GM19438 (cell line): ENCODE measurements around the gene EIF2D.
A peak's percentile ranks its signal among the peaks of the same experiment; 100 is the strongest.
"Not testable (repeated sequence)": the region's sequence is repeated elsewhere in the genome, so short reads cannot be mapped to it uniquely, and the experiment has no call there.

Experiments used
- ATAC-seq: cut with Tn5 transposase; IDR thresholded peaks from one replicate; pipeline ENCODE4 v1.9.1; 2021; ENCODE audit warnings: low read depth; ENCODE audit not compliant: unreplicated experiment

EIF2D gene

DNA sequence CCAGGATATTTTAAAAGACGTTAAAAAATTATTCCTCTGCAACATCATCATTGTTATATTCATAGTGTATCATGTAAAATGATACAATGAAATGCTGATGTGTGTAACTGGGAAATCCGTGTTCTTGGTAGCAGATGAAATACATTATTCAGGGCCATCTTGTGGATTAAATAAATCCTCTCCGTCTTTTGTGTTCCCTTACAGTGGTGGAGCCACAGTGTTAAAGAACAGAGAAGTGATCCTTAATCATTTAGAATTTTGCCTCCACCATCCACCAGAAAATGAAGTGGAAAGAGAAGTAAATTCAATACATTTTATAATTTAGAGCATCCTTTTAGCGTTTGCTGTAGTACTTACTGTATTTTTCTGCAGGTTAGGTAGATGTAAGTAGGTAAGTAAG, 24.4 kb upstream of the EIF2D start:
- no peak for ATAC-seq

DNA sequence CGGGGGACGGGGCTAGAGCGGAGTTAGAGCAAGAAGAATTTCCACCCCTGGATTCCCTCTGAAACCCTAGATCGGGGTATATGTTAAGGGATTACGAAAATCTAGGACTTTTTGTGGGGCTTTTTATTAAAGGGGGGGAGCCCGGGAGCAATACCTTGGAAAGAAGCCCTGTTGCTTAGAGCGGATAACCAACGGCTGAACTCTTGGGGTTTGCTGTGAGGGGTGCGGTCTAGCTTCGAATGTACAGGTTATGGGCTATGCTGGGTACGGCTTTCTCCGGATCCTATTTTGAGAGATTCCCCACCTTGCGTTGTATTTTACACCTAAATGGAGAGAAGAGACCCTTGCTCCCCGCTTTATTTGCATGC, 23.7 kb upstream of the EIF2D start:
- ATAC-seq, result no peak

GRCh38 chr1:206635080-206635977, 23.1 kb upstream of the EIF2D start, which contains the start of gene DYRK3:
TSS of gene DYRK3 (plus strand) at chr1:206635536. CDS start at chr1:206635704, 168 bp downstream.
- peak; percentile 93 for ATAC-seq

GRCh38 chr1:206634365-206635079, 22.3 kb upstream of the EIF2D start:
- no peak for ATAC-seq

DNA sequence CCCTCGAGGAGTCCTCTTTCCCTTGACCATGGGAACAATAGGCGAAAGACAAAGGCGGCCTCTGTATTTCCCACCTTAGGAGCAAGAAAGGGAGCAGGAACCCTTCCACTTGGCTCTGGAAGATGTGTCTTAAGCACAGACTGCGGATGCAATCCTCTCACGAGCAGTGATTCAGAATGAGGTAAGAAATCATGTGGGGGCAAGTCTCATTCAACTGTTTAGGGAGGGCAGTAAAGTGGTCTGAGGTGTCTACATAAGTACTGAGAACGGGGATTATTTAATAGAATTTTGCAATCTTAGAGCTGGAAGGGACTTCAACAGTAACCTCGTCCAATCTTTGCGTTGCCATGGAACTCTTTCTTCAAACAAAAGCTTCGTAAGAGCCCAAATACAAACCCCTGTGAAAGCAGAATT, 21.4 kb upstream of the EIF2D start:
- ATAC-seq, result no peak

GRCh38 chr1:206631085-206631509, 18.8 kb upstream of the EIF2D start:
- no peak for ATAC-seq

- no peak for ATAC-seq
These were observed 16.7 kb upstream of the EIF2D start for GRCh38 chr1:206628916-206629315.

GRCh38 chr1:206626396-206626795, 14.1 kb upstream of the EIF2D start:
- ATAC-seq, result not testable (repeated sequence)

DNA sequence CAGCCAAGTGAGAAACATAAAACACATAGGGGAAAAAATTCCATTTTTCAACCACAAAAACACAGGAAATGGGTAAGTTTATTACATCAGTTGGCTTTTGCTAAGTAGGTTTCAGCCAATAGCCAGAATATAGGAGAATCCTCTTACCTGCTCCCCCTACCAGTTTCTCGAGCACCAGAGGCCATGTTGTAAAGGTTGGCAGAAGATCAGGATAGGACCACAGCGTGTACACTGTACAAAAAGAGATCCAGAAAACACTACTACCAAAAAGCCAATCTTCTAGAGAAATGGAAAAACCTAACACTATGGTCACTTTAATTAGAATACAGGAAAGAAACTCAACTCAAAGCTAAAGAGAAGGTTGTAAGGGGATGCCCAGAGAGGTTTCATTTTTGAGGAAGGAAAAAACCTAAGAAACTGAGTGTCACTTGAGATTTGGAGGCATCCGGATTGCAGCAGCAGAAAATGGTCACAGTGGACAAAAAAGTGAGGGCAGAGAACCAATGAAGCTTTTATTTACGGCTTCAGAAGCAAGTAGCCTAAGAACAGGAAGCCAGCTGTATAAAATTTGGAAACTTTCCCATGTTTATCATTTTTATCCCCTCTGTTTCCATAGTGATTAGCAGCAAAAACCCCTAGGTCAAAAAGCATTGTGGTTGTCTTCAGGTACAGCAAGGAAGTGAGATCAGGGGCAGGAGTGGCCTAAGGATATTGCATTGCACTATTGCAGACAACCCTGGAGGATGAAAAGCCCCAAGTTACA, 2.9 kb downstream of the EIF2D start:
- ATAC-seq, result no peak

- ATAC-seq, result no peak
These were observed 4.1 kb downstream of the EIF2D start for GRCh38 chr1:206608108-206608698.

DNA sequence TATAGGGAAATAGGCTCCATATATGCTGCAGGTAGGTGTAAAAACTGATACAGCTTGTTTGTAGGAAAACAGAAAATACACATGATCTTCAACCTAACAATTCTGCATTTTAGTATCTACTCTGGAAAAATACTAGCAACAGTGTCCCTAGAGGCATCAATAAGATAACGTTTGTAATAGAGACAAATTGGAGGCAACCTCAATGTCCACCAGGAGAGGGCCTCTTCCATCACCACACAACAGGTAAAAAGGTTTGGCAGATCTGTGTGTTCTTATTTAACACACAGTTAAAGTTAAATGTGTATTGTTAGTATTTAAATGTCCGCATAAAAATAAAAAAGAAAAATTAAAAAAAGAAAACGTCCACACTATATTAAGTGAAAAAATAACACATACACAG, 5.4 kb downstream of the EIF2D start:
- ATAC-seq, result no peak

DNA sequence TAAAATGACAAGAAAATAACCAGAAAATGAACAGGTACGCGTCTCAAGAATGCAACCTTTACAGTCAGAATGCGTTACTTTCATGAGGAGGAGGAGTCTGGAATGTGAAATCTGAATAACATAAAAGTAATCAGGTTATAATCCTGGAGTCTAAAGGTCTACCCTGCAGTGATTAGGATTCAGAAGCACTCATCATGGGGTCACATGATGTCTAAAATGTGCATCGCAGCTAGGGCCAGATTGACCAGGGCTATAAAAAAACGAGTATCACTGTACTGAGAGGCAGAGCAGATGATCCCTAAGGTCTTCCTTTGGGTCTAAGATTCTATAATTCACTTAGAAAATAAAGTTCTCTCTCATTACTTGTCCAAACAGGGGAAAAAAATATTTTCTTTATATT, 7.4 kb downstream of the EIF2D start:
- no peak for ATAC-seq

GRCh38 chr1:206600527-206600926, 11.7 kb downstream of the EIF2D start:
- no peak for ATAC-seq

DNA sequence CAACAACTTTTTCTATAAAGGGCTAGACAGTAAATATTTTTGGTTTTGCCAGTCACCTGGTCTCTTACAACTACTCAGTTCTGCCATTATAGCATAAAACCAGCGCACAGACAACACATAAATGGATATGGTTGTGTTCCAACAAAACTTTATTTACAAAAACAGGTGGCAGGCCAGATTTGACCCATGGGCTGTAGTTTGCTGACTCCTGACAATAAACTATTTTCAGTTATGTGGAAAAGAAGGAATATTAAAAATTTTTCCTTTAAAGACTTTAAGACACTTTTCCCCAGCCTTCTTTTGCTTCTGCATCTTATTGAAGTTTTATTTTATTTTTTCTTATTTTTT, 16.0 kb downstream of the EIF2D start:
- no peak for ATAC-seq

- no peak for ATAC-seq
These were observed 16.5 kb downstream of the EIF2D start for GRCh38 chr1:206595581-206596318.

DNA sequence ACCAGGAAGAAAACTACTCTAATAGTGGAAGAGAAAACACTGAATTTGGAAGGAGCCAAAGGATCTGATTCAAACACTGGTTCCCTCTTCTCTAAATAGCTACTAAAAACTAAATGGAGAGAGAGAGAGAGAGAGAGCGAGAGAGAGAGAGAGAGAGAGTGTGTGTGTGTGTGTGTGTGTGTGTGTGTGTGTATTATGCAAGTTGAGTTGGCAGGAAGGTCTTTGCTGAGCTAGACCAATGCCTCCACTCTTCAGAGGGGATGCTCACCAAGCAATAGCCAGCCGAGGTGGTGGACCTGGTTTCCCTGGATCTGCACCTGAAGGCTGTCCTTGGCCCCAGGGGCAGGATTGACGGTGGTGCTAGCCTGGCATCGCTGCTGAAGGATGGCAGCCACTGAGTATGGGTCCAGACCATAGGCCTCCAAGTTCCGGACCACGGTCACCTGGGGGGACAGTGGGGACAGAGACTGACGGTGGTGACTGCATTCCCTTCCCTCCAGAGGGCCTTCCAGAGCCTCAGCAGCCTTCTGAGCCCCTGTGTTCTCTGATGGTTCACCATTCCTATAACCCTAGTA, 18.8 kb downstream of the EIF2D start:
- no peak for ATAC-seq

DNA sequence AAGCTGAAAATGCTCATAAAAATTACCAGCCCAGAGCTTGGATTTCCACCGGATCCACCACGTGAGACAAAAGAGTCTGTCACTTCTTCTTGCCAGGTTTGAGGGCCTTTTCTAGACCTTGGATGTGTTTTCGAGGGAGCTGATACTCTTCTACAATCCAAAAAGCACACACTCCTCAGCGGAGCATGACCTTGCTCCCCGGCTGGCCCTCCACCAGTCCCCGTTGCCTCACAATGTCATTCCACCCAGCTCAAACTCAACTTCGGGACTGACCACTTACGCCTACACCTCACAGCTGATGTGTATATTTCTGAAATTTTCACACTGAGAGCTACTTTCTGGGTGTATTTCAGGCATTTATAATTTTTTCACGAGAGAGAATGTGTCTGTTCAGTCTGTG, 20.6 kb downstream of the EIF2D start:
- ATAC-seq, result no peak

DNA sequence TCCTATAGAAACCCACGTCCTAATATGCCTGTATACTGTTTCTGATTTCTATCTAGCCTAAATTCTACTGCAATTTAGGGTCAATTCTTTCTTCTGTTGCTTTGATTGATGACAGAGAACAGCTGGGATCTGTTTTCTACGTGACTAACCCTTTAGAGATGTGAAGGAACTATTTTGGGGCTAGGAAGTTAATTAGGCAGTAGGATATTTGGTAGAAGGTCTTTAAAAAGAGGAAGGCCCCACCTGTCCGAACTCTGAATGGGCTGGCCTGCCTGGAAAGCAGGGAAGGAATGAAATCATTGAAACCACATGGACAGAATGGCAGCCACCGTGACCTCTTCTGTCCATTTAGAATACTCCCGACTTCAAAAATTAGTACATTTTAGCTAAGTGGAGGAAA, 21.0 kb downstream of the EIF2D start:
- ATAC-seq, result no peak

- no peak for ATAC-seq
These were observed 22.1 kb downstream of the EIF2D start for GRCh38 chr1:206590025-206590758.
